Trophoblast cell (in vitro differentiated cells and primary cell): ENCODE measurements around the gene CACNA1D.

ENCODE experiments used
- DNase-seq, 2 donors: peaks; one replicate each; pipeline ENCODE4 v3.0.0-alpha.2; 2016
- H2AFZ ChIP-seq: 2 replicates; pipeline ENCODE4 v1.6.1; 2013; ENCODE audit warnings: low read length, moderate library complexity, mild to moderate bottlenecking; ENCODE audit not compliant: insufficient read depth, poor library complexity
- H2AK5ac ChIP-seq: 2 replicates; pipeline ENCODE4 v1.6.1; 2013; ENCODE audit warnings: mild to moderate bottlenecking, low read length
- H2BK120ac ChIP-seq: 2 replicates; pipeline ENCODE4 v1.6.1; 2013; ENCODE audit warnings: low read length, mild to moderate bottlenecking, moderate library complexity; ENCODE audit not compliant: insufficient read depth, poor library complexity
- H2BK12ac ChIP-seq: 2 replicates; pipeline ENCODE4 v1.6.1; 2013; ENCODE audit warnings: mild to moderate bottlenecking, low read length, moderate library complexity
- H2BK5ac ChIP-seq: 2 replicates; pipeline ENCODE4 v1.6.1; 2013; ENCODE audit warnings: low read length, low read depth, moderate library complexity, mild to moderate bottlenecking; ENCODE audit not compliant: poor library complexity
- H3K14ac ChIP-seq: 2 replicates; pipeline ENCODE4 v1.6.1; 2013; ENCODE audit warnings: mild to moderate bottlenecking, low read length
- H3K18ac ChIP-seq: 2 replicates; pipeline ENCODE4 v1.6.1; 2013; ENCODE audit warnings: mild to moderate bottlenecking, low read length
- H3K23ac ChIP-seq: 2 replicates; pipeline ENCODE4 v1.6.1; 2013; ENCODE audit warnings: low read length
- H3K27ac ChIP-seq: 2 replicates; pipeline ENCODE4 v1.5.1; 2013; ENCODE audit warnings: low read depth, mild to moderate bottlenecking, inconsistent platforms, low read length, moderate library complexity
- H3K27me3 ChIP-seq: 2 replicates; pipeline ENCODE4 v1.6.1; 2013; ENCODE audit warnings: inconsistent platforms, mild to moderate bottlenecking, low read length, moderate library complexity; ENCODE audit not compliant: insufficient read depth
- H3K36me3 ChIP-seq, 2 experiments: 1 replicate in 1 of 2; 2 replicates in 1 of 2; pipeline ENCODE4 v1.6.1; 2013; ENCODE audit warnings: low read length in 2 of 2, mild to moderate bottlenecking in 2 of 2, moderate library complexity in 1 of 2; ENCODE audit not compliant: insufficient read depth in 2 of 2, control insufficient read depth in 1 of 2
- H3K4ac ChIP-seq: 2 replicates; pipeline ENCODE4 v1.6.1; 2013; ENCODE audit warnings: low read depth, mild to moderate bottlenecking, low read length, moderate library complexity
- H3K4me1 ChIP-seq, 2 experiments: 1 replicate in 1 of 2; 2 replicates in 1 of 2; pipeline ENCODE4 v1.6.1; 2013; ENCODE audit warnings: low read length in 2 of 2, mild to moderate bottlenecking in 2 of 2, moderate library complexity in 1 of 2; ENCODE audit not compliant: insufficient read depth in 2 of 2, control insufficient read depth in 1 of 2
- H3K4me2 ChIP-seq: 2 replicates; pipeline ENCODE4 v1.6.1; 2013; ENCODE audit warnings: inconsistent platforms, mild to moderate bottlenecking, low read length, moderate library complexity
- H3K4me3 ChIP-seq: 2 replicates; pipeline ENCODE4 v1.5.1; 2013; ENCODE audit warnings: mild to moderate bottlenecking, low read depth, low read length, inconsistent platforms
- H3K79me1 ChIP-seq: one replicate; pipeline ENCODE4 v1.6.1; 2013; ENCODE audit warnings: low read length
- H3K79me2 ChIP-seq: 2 replicates; pipeline ENCODE4 v1.6.1; 2013; ENCODE audit warnings: low read length, mild to moderate bottlenecking; ENCODE audit not compliant: control insufficient read depth, insufficient read depth, poor library complexity
- H3K9ac ChIP-seq: 2 replicates; pipeline ENCODE4 v1.6.1; 2013; ENCODE audit warnings: mild to moderate bottlenecking, low read length
- H3K9me3 ChIP-seq: 2 replicates; pipeline ENCODE4 v1.6.1; 2013; ENCODE audit warnings: low read depth, mild to moderate bottlenecking, control low read depth, inconsistent platforms, low read length; ENCODE audit not compliant: insufficient read depth
- H4K12ac ChIP-seq: 2 replicates; pipeline ENCODE4 v1.6.1; 2013; ENCODE audit warnings: low read depth, mild to moderate bottlenecking, low read length, moderate library complexity
- H4K8ac ChIP-seq: 2 replicates; pipeline ENCODE4 v1.6.1; 2013; ENCODE audit warnings: low read depth, mild to moderate bottlenecking, low read length, moderate library complexity
- H4K91ac ChIP-seq: one replicate; pipeline ENCODE4 v1.6.1; 2013; ENCODE audit warnings: low read depth, mild to moderate bottlenecking, low read length, moderate library complexity
- WGBS: extraction: QIAGEN DNeasy Blood & Tissue Kit; methylation state at CpG from one replicate; pipeline ENCODE4 v1.1.7; 2013; ENCODE audit warnings: missing lambda C conversion rate; ENCODE audit not compliant: insufficient read length, insufficient coverage; ENCODE audit errors: extremely low coverage; 5-methylcytosine and 5-hydroxymethylcytosine counted together

CACNA1D gene

GRCh38 chr3:53626876-53627275, 132.5 kb downstream of the CACNA1D start:
- H3K79me2 ChIP-seq = no peaks in the 10 kb centered on the region

GRCh38 chr3:53628536-53629401, 134.4 kb downstream of the CACNA1D start:
- Histone ChIP-seq H3K23ac (no peak overlapping the region), H3K36me3 (no peaks in the 10 kb centered on the region), H3K4me3 (no peak overlapping the region), H2BK5ac (no peak overlapping the region), H3K27me3 (no peaks in the 10 kb centered on the region), H2AK5ac (no peak overlapping the region), H4K12ac (no peak overlapping the region), H3K18ac (no peak overlapping the region), H3K27ac (peak overlapping the region; percentile 35), H3K79me2 (no peaks in the 10 kb centered on the region), H2BK12ac (no peak overlapping the region), H3K9ac (no peak overlapping the region), H3K9me3 (no peaks in the 10 kb centered on the region), H2BK120ac (no peak overlapping the region), H3K79me1 (no peaks in the 10 kb centered on the region), H3K4me2 (no peak overlapping the region), H3K4ac (no peak overlapping the region), H4K8ac (no peak overlapping the region), H2AFZ (no peak overlapping the region), H3K4me1 (peaks cover 7 to 9% of the 10 kb centered on the region in 2 experiments), H3K14ac (no peak overlapping the region), H4K91ac (no peak overlapping the region)
- WGBS = no CpG with 5 or more reads among the region's 10 CpGs
- peak in 1 of 2 donors; percentile 37 for DNase-seq

More at GRCh38 chr3:53626876-53627275, 132.5 kb downstream of the CACNA1D start:
- Histone ChIP-seq H2BK12ac (no peak overlapping the region), H3K14ac (no peak overlapping the region), H2BK5ac (no peak overlapping the region), H2AK5ac (no peak overlapping the region), H4K12ac (no peak overlapping the region), H3K27me3 (no peaks in the 10 kb centered on the region), H3K18ac (no peak overlapping the region), H4K91ac (no peak overlapping the region), H3K9me3 (no peaks in the 10 kb centered on the region), H3K79me1 (no peaks in the 10 kb centered on the region), H3K27ac (no peak overlapping the region), H3K23ac (no peak overlapping the region), H3K9ac (no peak overlapping the region), H3K4me2 (no peak overlapping the region), H2AFZ (no peak overlapping the region), H2BK120ac (no peak overlapping the region), H3K4ac (no peak overlapping the region), H4K8ac (no peak overlapping the region), H3K4me3 (no peak overlapping the region), H3K4me1 (peaks cover 7 to 9% of the 10 kb centered on the region in 2 experiments), H3K36me3 (no peaks in the 10 kb centered on the region)
- no CpG with 5 or more reads among the region's 3 CpGs for WGBS
- no peak for DNase-seq

DNA sequence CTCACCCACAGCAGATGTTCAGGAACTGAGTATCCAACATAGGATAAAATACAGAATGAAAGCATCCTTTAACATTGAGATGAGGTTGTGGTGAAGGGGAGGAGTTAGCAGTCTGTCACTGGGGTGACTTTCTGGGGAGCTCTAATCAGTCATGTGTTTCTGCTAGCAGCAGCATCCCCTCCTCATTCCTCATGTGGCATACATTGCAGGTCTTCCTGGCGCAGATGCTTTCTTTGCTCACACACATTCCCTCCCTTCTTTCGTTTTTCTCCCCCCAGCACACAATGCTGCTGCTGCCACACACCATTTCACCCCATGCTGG, 135.0 kb downstream of the CACNA1D start:
- H3K14ac ChIP-seq = peak overlapping the region; percentile 19
- peak overlapping the region; percentile 16 for H4K8ac ChIP-seq
- H3K27ac ChIP-seq = peak overlapping the region; percentile 6
- no peak overlapping the region for H3K4me3 ChIP-seq
- no peak overlapping the region for H2AK5ac ChIP-seq
- no peaks in the 10 kb centered on the region for H3K79me1 ChIP-seq
- H4K91ac ChIP-seq = peak overlapping the region; percentile 51
- H2BK120ac ChIP-seq = no peak overlapping the region
- H3K36me3 ChIP-seq = no peaks in the 10 kb centered on the region
- H2BK5ac ChIP-seq = no peak overlapping the region
- peaks cover 5 to 7% of the 10 kb centered on the region in 2 experiments for H3K4me1 ChIP-seq
- H3K27me3 ChIP-seq = no peaks in the 10 kb centered on the region
- no peaks in the 10 kb centered on the region for H3K9me3 ChIP-seq
- H3K4me2 ChIP-seq = no peak overlapping the region
- H3K9ac ChIP-seq = no peak overlapping the region
- H3K23ac ChIP-seq = no peak overlapping the region
- no peak for DNase-seq
- H3K18ac ChIP-seq = no peak overlapping the region
- no peak overlapping the region for H3K4ac ChIP-seq
- WGBS = no CpG with 5 or more reads among the region's 2 CpGs
- peak overlapping the region; percentile 50 for H2BK12ac ChIP-seq
- no peak overlapping the region for H4K12ac ChIP-seq
- no peak overlapping the region for H2AFZ ChIP-seq
- H3K79me2 ChIP-seq = no peaks in the 10 kb centered on the region

DNA sequence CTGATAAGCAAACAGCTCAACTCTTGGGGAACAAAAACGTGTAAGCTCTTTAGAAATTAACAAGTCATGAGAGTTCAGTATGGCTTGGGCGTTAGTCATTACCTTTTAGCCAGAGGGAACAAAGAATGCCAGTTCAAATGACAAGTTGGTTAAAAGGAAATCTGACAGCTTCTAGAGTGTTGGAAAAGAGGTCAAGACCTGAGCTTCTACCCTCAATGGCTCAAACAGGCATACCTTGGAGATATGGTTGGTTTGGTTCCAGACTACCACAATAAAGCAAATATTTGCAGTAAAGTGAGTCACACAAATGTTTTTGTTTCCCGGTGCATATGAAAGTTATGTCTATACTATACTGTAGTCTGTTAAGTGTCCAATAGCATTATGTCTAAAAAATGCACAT, 136.1 kb downstream of the CACNA1D start:
- no peaks in the 10 kb centered on the region for H3K79me1 ChIP-seq
- no peaks in the 10 kb centered on the region for H3K9me3 ChIP-seq
- no peak overlapping the region for H3K4me2 ChIP-seq
- H4K12ac ChIP-seq = no peak overlapping the region
- no peak overlapping the region for H3K27ac ChIP-seq
- no peak overlapping the region for H3K18ac ChIP-seq
- no peak overlapping the region for H3K9ac ChIP-seq
- no peaks in the 10 kb centered on the region for H3K79me2 ChIP-seq
- H2AK5ac ChIP-seq = no peak overlapping the region
- no peak overlapping the region for H2BK120ac ChIP-seq
- H2BK12ac ChIP-seq = no peak overlapping the region
- H4K8ac ChIP-seq = no peak overlapping the region
- H3K4me1 ChIP-seq = peaks cover 4% of the 10 kb centered on the region in 2 experiments
- H3K27me3 ChIP-seq = no peaks in the 10 kb centered on the region
- no peak overlapping the region for H3K4ac ChIP-seq
- H4K91ac ChIP-seq = no peak overlapping the region
- H2BK5ac ChIP-seq = no peak overlapping the region
- H3K36me3 ChIP-seq = no peaks in the 10 kb centered on the region
- no peak overlapping the region for H3K14ac ChIP-seq
- no peak overlapping the region for H3K23ac ChIP-seq
- DNase-seq = peak; percentile 22 to 71
- no peak overlapping the region for H3K4me3 ChIP-seq
- no CpG with 5 or more reads among the region's 3 CpGs for WGBS
- H2AFZ ChIP-seq = no peak overlapping the region
